HCT116 (cell line): ENCODE measurements around the gene SLC13A3. TPM values are rescaled to one million over a fixed set of nuclear protein-coding genes. Genes with fewer than 3 reads are reported as not detected.

Experiments
- ATAC-seq: fragments of 200-7000 bp; cut with Tn5 transposase; 2 replicates; pipeline ENCODE4 v1.9.1; 2020; ENCODE audit warnings: mild to moderate bottlenecking, moderate library complexity
- BruUV-seq: library from RNA; stranded (reverse); fragments of 400-500 nt; replicated peaks from 2 replicates; lab custom pipeline; 2021; lab: Mats Ljungman, UMichigan
- CTCF ChIA-PET: fragments of 300-600 bp; sonication (Branson Sonifier 250); formaldehyde crosslinking; loops from one replicate; lab custom pipeline; 2021; ENCODE audit warnings: antibody characterized with exemption; lab: Charles Lee
- POLR2A ChIA-PET: fragments of 300-600, 350-600 bp; sonication (Branson Sonifier 250); formaldehyde crosslinking; loops from one replicate; lab custom pipeline; 2021; ENCODE audit warnings: antibody characterized with exemption; lab: Charles Lee
- RAD21 ChIA-PET, 2 experiments: fragments of 300-600 bp; sonication (Branson Sonifier 250); formaldehyde crosslinking; loops; one replicate each; lab custom pipeline; 2023; ENCODE audit warnings: low total read pairs in 2 of 2; ENCODE audit not compliant: uncharacterized antibody in 2 of 2, unreplicated experiment in 2 of 2, low non-redundant PET in 1 of 2; lab: Charles Lee
- DNase-seq: peaks from one replicate; pipeline ENCODE4 v3.0.0-alpha.2; 2010; ENCODE audit warnings: low read depth, low spot score
- H2AFZ ChIP-seq: fragments of 200-600 bp; shearing (Covaris generic), sonication (generic); 2 replicates; pipeline ENCODE4 v1.6.1; 2017; ENCODE audit warnings: low read depth, mixed run types, mixed read lengths, antibody characterized with exemption, low read length; ENCODE audit not compliant: poor library complexity, severe bottlenecking
- H3K27ac ChIP-seq: 2 replicates; pipeline ENCODE4 v1.5.1; 2012; ENCODE audit warnings: low read depth, low read length
- H3K27me3 ChIP-seq: fragments of 200-600 bp; sonication (generic); 2 replicates; pipeline ENCODE4 v1.6.1; 2016; ENCODE audit warnings: mixed run types, low read length, mixed read lengths; ENCODE audit not compliant: insufficient read depth
- H3K36me3 ChIP-seq, 2 experiments: fragments of 200-500 bp in 1 of 2; fragments of 200-600 bp in 1 of 2; sonication (Bioruptor generic) in 1 of 2; sonication (generic) in 1 of 2; 2 replicates each; pipeline versions ENCODE4 v1.5.1 to v1.6.1; 2014 to 2016; ENCODE audit warnings: low read length in 2 of 2, inconsistent platforms in 1 of 2, mixed read lengths in 1 of 2, mixed run types in 1 of 2; ENCODE audit not compliant: insufficient read depth in 2 of 2, control insufficient read depth in 1 of 2
- H3K4me1 ChIP-seq, 2 experiments: fragments of 200-600 bp in 1 of 2; sonication (generic) in 1 of 2; 2 replicates each; pipeline versions ENCODE4 v1.5.1 to v1.6.1; 2012 to 2017; ENCODE audit warnings: low read length in 2 of 2, inconsistent platforms in 1 of 2, mild to moderate bottlenecking in 1 of 2, mixed read lengths in 1 of 2, mixed run types in 1 of 2, moderate library complexity in 1 of 2; ENCODE audit not compliant: insufficient read depth in 2 of 2, control insufficient read depth in 1 of 2
- H3K4me2 ChIP-seq: fragments of 200-600 bp; sonication (generic); 2 replicates; pipeline ENCODE4 v1.6.1; 2017; ENCODE audit warnings: mixed run types, low read length, mixed read lengths
- H3K4me3 ChIP-seq, 2 experiments: fragments of 200-600 bp in 1 of 2; sonication (generic) in 1 of 2; replicated peaks in 1 of 2; 2 replicates each; pipeline ENCODE4 v1.5.1; 2011 to 2016; ENCODE audit warnings: low read length in 2 of 2, control low read depth in 1 of 2, low read depth in 1 of 2, mild to moderate bottlenecking in 1 of 2, mixed read lengths in 1 of 2, mixed run types in 1 of 2
- H3K79me2 ChIP-seq: fragments of 200-600 bp; sonication (generic); 2 replicates; pipeline ENCODE4 v1.6.1; 2017; ENCODE audit warnings: mild to moderate bottlenecking, mixed run types, low read length, moderate library complexity, mixed read lengths; ENCODE audit not compliant: insufficient read depth
- H3K9ac ChIP-seq: fragments of 200-600 bp; sonication (generic); 2 replicates; pipeline ENCODE4 v1.6.1; 2016; ENCODE audit warnings: low read length, mixed read lengths
- H3K9me2 ChIP-seq: fragments of 200-600 bp; sonication (generic), shearing (Covaris generic); 2 replicates; pipeline ENCODE4 v1.6.1; 2017; ENCODE audit warnings: mixed run types, mild to moderate bottlenecking, moderate library complexity; ENCODE audit not compliant: insufficient read depth
- H3K9me3 ChIP-seq, 2 experiments: fragments of 200-500 bp in 1 of 2; fragments of 200-600 bp in 1 of 2; sonication (Bioruptor generic) in 1 of 2; sonication (generic) in 1 of 2; 2 replicates each; pipeline ENCODE4 v1.6.1; 2014 to 2017; ENCODE audit warnings: low read length in 2 of 2, mixed read lengths in 2 of 2, inconsistent platforms in 1 of 2, low read depth in 1 of 2, mild to moderate bottlenecking in 1 of 2, mixed run types in 1 of 2, moderate library complexity in 1 of 2; ENCODE audit not compliant: control insufficient read depth in 1 of 2, insufficient read depth in 1 of 2
- H4K20me1 ChIP-seq: fragments of 200-600 bp; sonication (generic), shearing (Covaris generic); 2 replicates; pipeline ENCODE4 v1.6.1; 2017; ENCODE audit warnings: mixed run types, mild to moderate bottlenecking, moderate library complexity; ENCODE audit not compliant: insufficient read depth
- CEBPB ChIP-seq: IDR thresholded peaks from 2 replicates; pipeline ENCODE4 v1.6.1; 2012; ENCODE audit warnings: low read depth
- POLR2A ChIP-seq: IDR thresholded peaks from 2 replicates; pipeline ENCODE4 v1.7.0; 2011; ENCODE audit warnings: borderline replicate concordance; ENCODE audit not compliant: insufficient read depth, insufficient read length; ENCODE audit errors: extremely low read depth
- POLR2AphosphoS5 ChIP-seq: IDR thresholded peaks from 2 replicates; pipeline ENCODE4 v1.6.1; 2011; ENCODE audit warnings: mild to moderate bottlenecking, low read depth, low read length, moderate library complexity
- SP1 ChIP-seq: IDR thresholded peaks from 2 replicates; pipeline ENCODE4 v1.6.1; 2012; ENCODE audit warnings: low read depth
- SRF ChIP-seq: IDR thresholded peaks from 2 replicates; pipeline ENCODE4 v1.6.1; 2012; ENCODE audit warnings: low read depth
- TCF7L2 ChIP-seq: IDR thresholded peaks from 2 replicates; pipeline ENCODE4 v1.7.0; 2011; ENCODE audit warnings: borderline replicate concordance, inconsistent platforms; ENCODE audit not compliant: insufficient read depth, insufficient read length; ENCODE audit errors: extremely low read depth
- intact Hi-C: fragments of 100-400 bp; cut with micrococcal nuclease; formaldehyde crosslinking; loops from 2 replicates; pipeline ENCODE4 v1.10.0; 2022
- total RNA-seq: library from RNA; stranded (reverse); gene quantifications from one replicate; pipeline ENCODE4 v1.2.1, GENCODE V29; 2021; ENCODE audit not compliant: unreplicated experiment
- TF ChIP-seq, protein P1 (sequence below): IDR thresholded peaks from 2 replicates; pipeline ENCODE4 v1.6.1; 2011; ENCODE audit warnings: mild to moderate bottlenecking, low read length, moderate library complexity; ENCODE audit not compliant: insufficient replicate concordance; ENCODE audit errors: extremely low read depth

SLC13A3 gene
- total RNA-seq, 1 experiment from 2014 or later = not detected

DNA sequence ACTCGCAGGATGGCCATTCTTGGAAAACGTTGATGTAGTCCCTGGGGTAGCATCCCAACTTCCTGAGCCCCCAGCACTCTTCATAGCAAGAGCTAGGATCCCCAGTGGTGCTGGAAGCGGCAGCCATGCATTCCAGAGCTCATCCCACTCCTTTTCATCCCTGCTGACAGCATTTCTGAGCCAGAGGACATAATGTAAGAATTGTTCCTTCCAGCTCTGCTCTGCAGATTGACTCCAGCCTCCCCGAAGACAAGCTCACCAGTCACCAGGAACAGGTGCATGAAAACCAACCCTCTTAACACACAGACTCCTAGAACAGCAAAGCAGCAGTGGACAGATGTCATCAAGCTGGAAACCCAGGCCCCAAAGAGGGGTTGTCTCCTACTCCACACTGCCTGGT, 3.8 kb downstream of the SLC13A3 start:
- Histone ChIP-seq H4K20me1 (no peaks in the 10 kb centered on the region), H3K4me2 (no peak overlapping the region), H3K4me3 (no peak overlapping the region), H3K9me2 (no peaks in the 10 kb centered on the region), H3K9ac (no peak overlapping the region), H3K36me3 (no peaks in the 10 kb centered on the region), H3K9me3 (no peaks in the 10 kb centered on the region), H3K27ac (no peak overlapping the region), H3K79me2 (no peaks in the 10 kb centered on the region), H3K4me1 (no peaks in the 10 kb centered on the region), H2AFZ (no peak overlapping the region), H3K27me3 (peaks cover 50% of the 10 kb centered on the region)
- intact Hi-C loops = no loop called here
- no TSS peak for BruUV-seq
- ATAC-seq (no peak), DNase-seq (no peak)
- ChIA-PET RAD21 (no interaction called here), POLR2A (no interaction called here), CTCF (interaction anchor here (0.9 kb wide), 1 partner anchor 16 kb away, joined by 3 read pairs; no protein-coding TSS in a partner anchor)
- TF ChIP-seq TCF7L2 = no peak
- TF ChIP-seq, protein P1, sequence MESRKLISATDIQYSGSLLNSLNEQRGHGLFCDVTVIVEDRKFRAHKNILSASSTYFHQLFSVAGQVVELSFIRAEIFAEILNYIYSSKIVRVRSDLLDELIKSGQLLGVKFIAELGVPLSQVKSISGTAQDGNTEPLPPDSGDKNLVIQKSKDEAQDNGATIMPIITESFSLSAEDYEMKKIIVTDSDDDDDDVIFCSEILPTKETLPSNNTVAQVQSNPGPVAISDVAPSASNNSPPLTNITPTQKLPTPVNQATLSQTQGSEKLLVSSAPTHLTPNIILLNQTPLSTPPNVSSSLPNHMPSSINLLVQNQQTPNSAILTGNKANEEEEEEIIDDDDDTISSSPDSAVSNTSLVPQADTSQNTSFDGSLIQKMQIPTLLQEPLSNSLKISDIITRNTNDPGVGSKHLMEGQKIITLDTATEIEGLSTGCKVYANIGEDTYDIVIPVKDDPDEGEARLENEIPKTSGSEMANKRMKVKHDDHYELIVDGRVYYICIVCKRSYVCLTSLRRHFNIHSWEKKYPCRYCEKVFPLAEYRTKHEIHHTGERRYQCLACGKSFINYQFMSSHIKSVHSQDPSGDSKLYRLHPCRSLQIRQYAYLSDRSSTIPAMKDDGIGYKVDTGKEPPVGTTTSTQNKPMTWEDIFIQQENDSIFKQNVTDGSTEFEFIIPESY = no peak
- TF ChIP-seq SP1 = no peak
- no peak for TF ChIP-seq SRF
- no peak for TF ChIP-seq POLR2A
- TF ChIP-seq POLR2AphosphoS5 = no peak

DNA sequence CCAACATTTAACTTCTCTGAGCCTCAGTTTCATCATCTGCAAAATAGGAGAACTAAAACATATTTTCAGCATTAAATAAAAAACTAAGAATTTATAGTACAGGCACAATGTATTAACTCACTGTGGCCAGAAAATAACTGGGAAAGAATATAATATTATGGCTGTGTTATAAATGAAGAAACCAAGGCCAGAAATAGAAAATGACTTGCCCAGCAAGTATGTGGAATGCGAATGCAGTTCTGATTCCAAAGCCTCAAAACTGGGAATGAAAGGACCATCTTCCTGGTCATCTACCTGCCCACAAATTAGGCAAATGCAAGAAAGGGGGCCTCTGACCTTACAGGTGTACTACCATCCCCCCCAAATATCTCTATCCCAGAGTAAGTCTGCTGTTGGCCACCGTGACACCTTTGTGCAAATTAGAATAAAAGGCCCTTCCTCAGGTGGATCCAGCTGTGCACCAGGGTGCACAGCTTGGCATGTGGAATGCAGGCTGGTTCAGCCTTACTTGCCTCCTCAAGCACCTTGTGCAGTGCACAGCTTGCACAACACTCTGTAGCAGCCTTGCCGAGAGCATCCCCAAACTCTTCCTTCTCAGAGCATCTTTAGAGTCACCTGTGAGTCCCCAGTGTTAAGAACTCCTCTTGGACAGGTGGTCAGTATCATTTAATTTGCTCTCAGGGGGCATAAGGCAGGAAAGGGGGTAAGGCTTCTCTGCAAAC, 4.4 kb downstream of the SLC13A3 start:
- Histone ChIP-seq H3K4me2 (no peak overlapping the region), H3K9me2 (no peaks in the 10 kb centered on the region), H4K20me1 (no peaks in the 10 kb centered on the region), H3K9ac (no peak overlapping the region), H3K79me2 (no peaks in the 10 kb centered on the region), H3K4me3 (no peak overlapping the region), H3K36me3 (no peaks in the 10 kb centered on the region), H3K9me3 (no peaks in the 10 kb centered on the region), H3K27ac (no peak overlapping the region), H3K27me3 (peaks cover 50% of the 10 kb centered on the region), H3K4me1 (no peaks in the 10 kb centered on the region), H2AFZ (no peak overlapping the region)
- RAD21 ChIA-PET = no interaction called here
- intact Hi-C loops = no loop called here
- POLR2A ChIA-PET = no interaction called here
- DNase-seq = no peak
- BruUV-seq = no TSS peak
- no peak for ATAC-seq
- no peak for TF ChIP-seq CEBPB
- CTCF ChIA-PET = interaction anchor here (0.9 kb wide), 1 partner anchor 17 kb away, joined by 3 read pairs; no protein-coding TSS in a partner anchor
